Duodenal mucosa (tissue), 2 donors: Measurements from ENCODE around the gene CBX7.
A peak's percentile ranks its signal among the peaks of the same experiment; 100 is the strongest.

Source experiments
- H3K27ac ChIP-seq: one replicate; pipeline ENCODE4 v1.7.0; 2013; ENCODE audit warnings: low read depth, low read length
- H3K27me3 ChIP-seq, 2 donors: one replicate each; pipeline ENCODE4 v1.7.0; 2013; ENCODE audit warnings: low read length in 2 of 2, control low read depth in 1 of 2; ENCODE audit not compliant: insufficient read depth in 2 of 2, control insufficient read depth in 1 of 2
- H3K36me3 ChIP-seq, 2 donors: one replicate each; pipeline ENCODE4 v1.7.0; 2013; ENCODE audit warnings: low read length in 2 of 2, control low read depth in 1 of 2; ENCODE audit not compliant: insufficient read depth in 2 of 2, control insufficient read depth in 1 of 2
- H3K4me1 ChIP-seq, 2 donors: one replicate each; pipeline ENCODE4 v1.7.0; 2013; ENCODE audit warnings: low read length in 2 of 2, control low read depth in 1 of 2; ENCODE audit not compliant: insufficient read depth in 2 of 2, control insufficient read depth in 1 of 2
- H3K4me3 ChIP-seq, 2 donors: one replicate each; pipeline ENCODE4 v1.7.0; 2013; ENCODE audit warnings: low read length in 2 of 2, low read depth in 1 of 2
- H3K9ac ChIP-seq, 2 donors: one replicate each; pipeline ENCODE4 v1.7.0; 2013; ENCODE audit warnings: low read length in 2 of 2, low read depth in 1 of 2
- H3K9me3 ChIP-seq, 2 donors: one replicate each; pipeline ENCODE4 v1.7.0; 2013; ENCODE audit warnings: low read length in 2 of 2, control low read depth in 1 of 2; ENCODE audit not compliant: control insufficient read depth in 1 of 2

The CBX7 gene

GRCh38 chr22:39181356-39181755, 28.9 kb upstream of the CBX7 start:
- no peak overlapping the region for H3K27ac ChIP-seq

GRCh38 chr22:39179841-39180335, 27.4 kb upstream of the CBX7 start:
- H3K36me3 ChIP-seq: no peaks in the 10 kb centered on the region
- H3K4me1 ChIP-seq: peaks cover 10 to 17% of the 10 kb centered on the region in 2 donors
- H3K9ac ChIP-seq: no peak overlapping the region
- no peaks in the 10 kb centered on the region for H3K9me3 ChIP-seq
- no peak overlapping the region for H3K4me3 ChIP-seq
- peaks cover 0 to 14% of the 10 kb centered on the region in 2 donors for H3K27me3 ChIP-seq
- no peak overlapping the region for H3K27ac ChIP-seq

More at GRCh38 chr22:39181356-39181755, 28.9 kb upstream of the CBX7 start:
- no peaks in the 10 kb centered on the region for H3K36me3 ChIP-seq
- H3K9me3 ChIP-seq: peaks cover 0 to under 1% of the 10 kb centered on the region in 2 donors
- peaks cover 0 to 6% of the 10 kb centered on the region in 2 donors for H3K4me1 ChIP-seq
- H3K9ac ChIP-seq: no peak overlapping the region
- no peak overlapping the region for H3K4me3 ChIP-seq
- peaks cover 0 to 6% of the 10 kb centered on the region in 2 donors for H3K27me3 ChIP-seq

GRCh38 chr22:39179401-39179827, 26.9 kb upstream of the CBX7 start:
- Histone ChIP-seq H3K27ac (no peak overlapping the region), H3K9ac (no peak overlapping the region), H3K4me1 (peaks cover 11 to 22% of the 10 kb centered on the region in 2 donors), H3K9me3 (no peaks in the 10 kb centered on the region), H3K36me3 (no peaks in the 10 kb centered on the region), H3K27me3 (peaks cover 0 to 10% of the 10 kb centered on the region in 2 donors), H3K4me3 (no peak overlapping the region)

- Histone ChIP-seq H3K4me3 (no peak overlapping the region), H3K9me3 (no peaks in the 10 kb centered on the region), H3K27me3 (peaks cover 0 to 10% of the 10 kb centered on the region in 2 donors), H3K4me1 (peaks cover 16 to 31% of the 10 kb centered on the region in 2 donors), H3K36me3 (no peaks in the 10 kb centered on the region), H3K9ac (no peak overlapping the region), H3K27ac (peak overlapping the region; percentile 36)
Measured at GRCh38 chr22:39178206-39179111, 26.0 kb upstream of the CBX7 start.

- peaks cover 0 to 14% of the 10 kb centered on the region in 2 donors for H3K27me3 ChIP-seq
- no peak overlapping the region for H3K4me3 ChIP-seq
- peak overlapping the region; percentile 36 for H3K27ac ChIP-seq
- H3K9me3 ChIP-seq: no peaks in the 10 kb centered on the region
- no peaks in the 10 kb centered on the region for H3K36me3 ChIP-seq
- H3K9ac ChIP-seq: no peak overlapping the region
- H3K4me1 ChIP-seq: peaks cover 23 to 35% of the 10 kb centered on the region in 2 donors
Measured at GRCh38 chr22:39177791-39178190, 25.3 kb upstream of the CBX7 start.

- H3K9me3 ChIP-seq: no peaks in the 10 kb centered on the region
- H3K27me3 ChIP-seq: peaks cover 0 to 14% of the 10 kb centered on the region in 2 donors
- H3K4me1 ChIP-seq: peaks cover 23 to 35% of the 10 kb centered on the region in 2 donors
- no peaks in the 10 kb centered on the region for H3K36me3 ChIP-seq
- H3K27ac ChIP-seq: no peak overlapping the region
- H3K4me3 ChIP-seq: no peak overlapping the region
- H3K9ac ChIP-seq: no peak overlapping the region
Measured at GRCh38 chr22:39177456-39177775, 24.9 kb upstream of the CBX7 start.

- peaks cover 0 to 14% of the 10 kb centered on the region in 2 donors for H3K27me3 ChIP-seq
- peak overlapping the region in 1 of 2 donors; percentile 35 for H3K9ac ChIP-seq
- no peaks in the 10 kb centered on the region for H3K36me3 ChIP-seq
- H3K9me3 ChIP-seq: no peaks in the 10 kb centered on the region
- H3K4me1 ChIP-seq: peaks cover 23 to 35% of the 10 kb centered on the region in 2 donors
- H3K27ac ChIP-seq: peak overlapping the region; percentile 58
- H3K4me3 ChIP-seq: no peak overlapping the region
Measured at GRCh38 chr22:39176714-39177455, 24.4 kb upstream of the CBX7 start.

GRCh38 chr22:39176143-39176713, 23.7 kb upstream of the CBX7 start:
- H3K27me3 ChIP-seq: peaks cover 0 to 14% of the 10 kb centered on the region in 2 donors
- H3K9ac ChIP-seq: peak overlapping the region in 1 of 2 donors; percentile 35
- H3K36me3 ChIP-seq: no peaks in the 10 kb centered on the region
- H3K4me1 ChIP-seq: peaks cover 26 to 38% of the 10 kb centered on the region in 2 donors
- H3K4me3 ChIP-seq: no peak overlapping the region
- H3K27ac ChIP-seq: peak overlapping the region; percentile 77
- H3K9me3 ChIP-seq: no peaks in the 10 kb centered on the region

GRCh38 chr22:39175353-39176142, 23.1 kb upstream of the CBX7 start:
- Histone ChIP-seq H3K4me3 (no peak overlapping the region), H3K4me1 (peaks cover 30 to 42% of the 10 kb centered on the region in 2 donors), H3K27me3 (peaks cover 0 to 14% of the 10 kb centered on the region in 2 donors), H3K9ac (no peak overlapping the region), H3K9me3 (no peaks in the 10 kb centered on the region), H3K36me3 (no peaks in the 10 kb centered on the region), H3K27ac (peak overlapping the region; percentile 77)
